Adipocyte (in vitro differentiated cells): ENCODE results near the gene GLO1.
A peak's percentile ranks its signal among the peaks of the same experiment; 100 is the strongest.
"Not testable (repeated sequence)": the region's sequence is repeated elsewhere in the genome, so short reads cannot be mapped to it uniquely, and the experiment has no call there.

Experiments used
- DNase-seq: peaks from one replicate; pipeline ENCODE4 v3.0.0-alpha.2; 2015; ENCODE audit warnings: low read depth
- H3K27me3 ChIP-seq: replicated peaks from 2 replicates; pipeline ENCODE4 v1.7.0; 2013; ENCODE audit warnings: mild to moderate bottlenecking, low read length, moderate library complexity; ENCODE audit not compliant: control insufficient read depth, insufficient read depth
- H3K36me3 ChIP-seq: 2 replicates; pipeline ENCODE4 v1.7.0; 2013; ENCODE audit warnings: low read length, mild to moderate bottlenecking, moderate library complexity; ENCODE audit not compliant: control insufficient read depth, insufficient read depth, severe bottlenecking
- H3K4me1 ChIP-seq: 2 replicates; pipeline ENCODE4 v1.7.0; 2013; ENCODE audit warnings: mild to moderate bottlenecking, low read length, moderate library complexity; ENCODE audit not compliant: control insufficient read depth, insufficient read depth
- H3K4me3 ChIP-seq: 2 replicates; pipeline ENCODE4 v1.7.0; 2013; ENCODE audit warnings: mild to moderate bottlenecking, low read length, moderate library complexity
- H3K9ac ChIP-seq: 2 replicates; pipeline ENCODE4 v1.7.0; 2013; ENCODE audit warnings: mild to moderate bottlenecking, low read length, moderate library complexity
- H3K9me3 ChIP-seq: 2 replicates; pipeline ENCODE4 v1.7.0; 2013; ENCODE audit warnings: mild to moderate bottlenecking, low read length, moderate library complexity; ENCODE audit not compliant: control insufficient read depth

Gene GLO1

GRCh38 chr6:38701551-38701950, 1.4 kb downstream of the GLO1 start:
- peaks cover 3% of the 10 kb centered on the region for H3K4me1 ChIP-seq
- no peak overlapping the region for H3K9ac ChIP-seq
- H3K4me3 ChIP-seq = peak overlapping the region; percentile 84
- no peaks in the 10 kb centered on the region for H3K27me3 ChIP-seq
- no peak for DNase-seq
- H3K36me3 ChIP-seq = no peaks in the 10 kb centered on the region
- H3K9me3 ChIP-seq = no peaks in the 10 kb centered on the region

- H3K27me3 ChIP-seq, DNase-seq, H3K9ac ChIP-seq, H3K9me3 ChIP-seq, H3K36me3 ChIP-seq, H3K4me1 ChIP-seq, H3K4me3 ChIP-seq: not testable (repeated sequence)
Observed at GRCh38 chr6:38699702-38700101, 3.2 kb downstream of the GLO1 start.

- H3K9me3 ChIP-seq = no peaks in the 10 kb centered on the region
- no peaks in the 10 kb centered on the region for H3K36me3 ChIP-seq
- H3K9ac ChIP-seq = no peak overlapping the region
- no peaks in the 10 kb centered on the region for H3K4me1 ChIP-seq
- H3K4me3 ChIP-seq = no peak overlapping the region
- no peak for DNase-seq
- no peaks in the 10 kb centered on the region for H3K27me3 ChIP-seq
Observed at GRCh38 chr6:38697846-38698245, 5.1 kb downstream of the GLO1 start.

- Histone ChIP-seq H3K4me1 (no peaks in the 10 kb centered on the region), H3K9me3 (no peaks in the 10 kb centered on the region), H3K27me3 (no peaks in the 10 kb centered on the region), H3K36me3 (no peaks in the 10 kb centered on the region), H3K9ac (no peak overlapping the region), H3K4me3 (no peak overlapping the region)
- DNase-seq = no peak
Observed at GRCh38 chr6:38696345-38696744, 6.6 kb downstream of the GLO1 start.

- Histone ChIP-seq H3K4me3 (no peak overlapping the region), H3K4me1 (no peaks in the 10 kb centered on the region), H3K36me3 (no peaks in the 10 kb centered on the region), H3K9me3 (no peaks in the 10 kb centered on the region), H3K27me3 (no peaks in the 10 kb centered on the region), H3K9ac (no peak overlapping the region)
- no peak for DNase-seq
Observed at GRCh38 chr6:38695933-38696332, 7.0 kb downstream of the GLO1 start.

GRCh38 chr6:38695227-38695900, 7.6 kb downstream of the GLO1 start:
- Histone ChIP-seq H3K36me3 (no peaks in the 10 kb centered on the region), H3K4me1 (no peaks in the 10 kb centered on the region), H3K4me3 (no peak overlapping the region), H3K27me3 (no peaks in the 10 kb centered on the region), H3K9ac (no peak overlapping the region), H3K9me3 (no peaks in the 10 kb centered on the region)
- no peak for DNase-seq

GRCh38 chr6:38688579-38689087, 14.3 kb downstream of the GLO1 start:
- Histone ChIP-seq H3K4me1 (peaks cover 17% of the 10 kb centered on the region), H3K4me3 (no peak overlapping the region), H3K27me3 (no peaks in the 10 kb centered on the region), H3K9ac (no peak overlapping the region), H3K9me3 (no peaks in the 10 kb centered on the region), H3K36me3 (peaks cover 12% of the 10 kb centered on the region)
- no peak for DNase-seq

- peaks cover 17% of the 10 kb centered on the region for H3K4me1 ChIP-seq
- H3K4me3 ChIP-seq = no peak overlapping the region
Observed at GRCh38 chr6:38687549-38687948, 15.4 kb downstream of the GLO1 start.

GRCh38 chr6:38687043-38687353, 15.9 kb downstream of the GLO1 start:
- no peak for DNase-seq
- peaks cover 26% of the 10 kb centered on the region for H3K36me3 ChIP-seq
- no peak overlapping the region for H3K9ac ChIP-seq
- H3K4me1 ChIP-seq = peaks cover 17% of the 10 kb centered on the region
- H3K27me3 ChIP-seq = no peaks in the 10 kb centered on the region
- H3K4me3 ChIP-seq = no peak overlapping the region
- H3K9me3 ChIP-seq = no peaks in the 10 kb centered on the region

More at GRCh38 chr6:38687549-38687948, 15.4 kb downstream of the GLO1 start:
- Histone ChIP-seq H3K9ac (no peak overlapping the region), H3K9me3 (no peaks in the 10 kb centered on the region), H3K36me3 (peaks cover 21% of the 10 kb centered on the region), H3K27me3 (no peaks in the 10 kb centered on the region)
- no peak for DNase-seq

GRCh38 chr6:38686270-38687042, 16.5 kb downstream of the GLO1 start:
- H3K9ac ChIP-seq = no peak overlapping the region
- no peaks in the 10 kb centered on the region for H3K27me3 ChIP-seq
- H3K36me3 ChIP-seq = peaks cover 32% of the 10 kb centered on the region
- H3K9me3 ChIP-seq = no peaks in the 10 kb centered on the region
- peaks cover 17% of the 10 kb centered on the region for H3K4me1 ChIP-seq
- DNase-seq = peak; percentile 70
- H3K4me3 ChIP-seq = no peak overlapping the region

GRCh38 chr6:38684904-38685303, 18.0 kb downstream of the GLO1 start:
- DNase-seq = no peak
- Histone ChIP-seq H3K27me3 (no peaks in the 10 kb centered on the region), H3K9me3 (no peaks in the 10 kb centered on the region), H3K4me1 (peaks cover 17% of the 10 kb centered on the region), H3K4me3 (no peak overlapping the region), H3K9ac (no peak overlapping the region), H3K36me3 (peaks cover 41% of the 10 kb centered on the region)
